Right lobe of liver (tissue), 4 donors: ENCODE measurements around the gene ETFA.

Experiments
- POLR2A ChIP-seq: fragments of 450-650 bp; IDR thresholded peaks from one replicate; pipeline ENCODE4 v1.6.1; 2017; ENCODE audit warnings: antibody characterized with exemption, mild to moderate bottlenecking
- TF ChIP-seq, protein P1 (sequence below), 4 donors: fragments of 200-600 bp in 3 of 4; fragments of 450-650 bp in 1 of 4; IDR thresholded peaks; one replicate each; pipeline versions ENCODE4 v1.5.1 to v1.8.0; 2016 to 2022; ENCODE audit warnings: antibody characterized with exemption in 4 of 4, mild to moderate bottlenecking in 2 of 4
- donor health status: DM: no; HTN: no; CAD: no.
- donor health status: DM: no; HTN: no; CAD: no.
- donor health status: DM: no; HTN: yes; CAD: no.

DNA sequence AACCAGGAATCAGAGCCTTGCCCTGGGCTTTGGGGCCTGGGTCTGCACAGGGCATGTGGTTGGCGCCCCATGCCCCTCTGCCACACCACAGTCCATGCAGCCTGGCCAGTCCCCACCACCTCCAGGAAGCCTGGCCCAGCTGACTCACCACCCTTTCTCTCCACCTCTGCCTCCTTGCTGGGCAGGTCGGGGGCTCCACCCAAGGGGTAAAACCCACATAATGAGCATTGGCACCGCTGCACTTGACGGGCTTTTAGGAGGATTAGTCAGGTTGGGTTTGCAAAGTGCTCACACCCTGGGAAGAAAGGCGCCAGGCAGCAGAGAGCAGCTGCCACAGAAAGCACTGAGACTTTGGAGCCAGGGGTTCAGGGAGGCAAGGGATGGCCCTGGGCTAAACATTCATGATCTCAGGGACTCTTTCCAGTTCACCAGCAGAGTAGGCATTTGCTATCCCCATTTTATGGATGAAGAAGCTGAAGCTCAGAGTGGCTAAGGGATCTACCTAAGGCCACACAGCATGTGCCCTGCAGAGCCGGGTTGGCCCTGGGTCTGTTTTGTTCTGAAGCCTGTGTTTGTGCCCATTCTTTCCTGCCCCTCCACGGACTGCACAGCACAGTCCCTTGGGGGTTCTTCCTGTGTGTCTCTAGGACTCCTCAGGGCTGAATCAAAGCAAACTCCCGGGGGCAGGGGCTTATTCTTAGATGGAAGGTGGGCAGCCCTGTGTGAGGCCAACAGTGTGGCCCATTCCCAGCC, 113.4 kb downstream of the ETFA start:
- TF ChIP-seq, protein P1, sequence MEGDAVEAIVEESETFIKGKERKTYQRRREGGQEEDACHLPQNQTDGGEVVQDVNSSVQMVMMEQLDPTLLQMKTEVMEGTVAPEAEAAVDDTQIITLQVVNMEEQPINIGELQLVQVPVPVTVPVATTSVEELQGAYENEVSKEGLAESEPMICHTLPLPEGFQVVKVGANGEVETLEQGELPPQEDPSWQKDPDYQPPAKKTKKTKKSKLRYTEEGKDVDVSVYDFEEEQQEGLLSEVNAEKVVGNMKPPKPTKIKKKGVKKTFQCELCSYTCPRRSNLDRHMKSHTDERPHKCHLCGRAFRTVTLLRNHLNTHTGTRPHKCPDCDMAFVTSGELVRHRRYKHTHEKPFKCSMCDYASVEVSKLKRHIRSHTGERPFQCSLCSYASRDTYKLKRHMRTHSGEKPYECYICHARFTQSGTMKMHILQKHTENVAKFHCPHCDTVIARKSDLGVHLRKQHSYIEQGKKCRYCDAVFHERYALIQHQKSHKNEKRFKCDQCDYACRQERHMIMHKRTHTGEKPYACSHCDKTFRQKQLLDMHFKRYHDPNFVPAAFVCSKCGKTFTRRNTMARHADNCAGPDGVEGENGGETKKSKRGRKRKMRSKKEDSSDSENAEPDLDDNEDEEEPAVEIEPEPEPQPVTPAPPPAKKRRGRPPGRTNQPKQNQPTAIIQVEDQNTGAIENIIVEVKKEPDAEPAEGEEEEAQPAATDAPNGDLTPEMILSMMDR (IDR thresholded peaks at IDR 0.05), result no peak
- no peak for TF ChIP-seq POLR2A
